H1 (cell line): Measurements from ENCODE around the gene TFRC. TPM values are rescaled to one million over a fixed set of nuclear protein-coding genes. Genes with fewer than 3 reads are reported as not detected.
"Not testable (repeated sequence)": the region's sequence is repeated elsewhere in the genome, so short reads cannot be mapped to it uniquely, and the experiment has no call there.

ENCODE experiments used
- CTCF ChIA-PET: fragments of 300-600 bp; sonication (Branson Sonifier 250); formaldehyde crosslinking; loops from one replicate; lab custom pipeline; 2021; ENCODE audit not compliant: partially characterized antibody; lab: Charles Lee
- POLR2A ChIA-PET: fragments of 300-600 bp; sonication (Branson Sonifier 250); formaldehyde crosslinking; loops from one replicate; lab custom pipeline; 2021; ENCODE audit warnings: inconsistent platforms; ENCODE audit not compliant: partially characterized antibody; lab: Charles Lee
- DNase-seq, 2 experiments: peaks; one replicate each; pipeline versions ENCODE4 v3.0.0 to v3.0.0-alpha.2; 2010 to 2022; ENCODE audit warnings: low spot score in 2 of 2, low read depth in 1 of 2, mixed read lengths in 1 of 2
- FAIRE-seq: peaks from 2 replicates; lab custom pipeline; 2011; peaks lifted over from hg19 to GRCh38; lab: Jason Lieb, UNC
- H2AFZ ChIP-seq: 2 replicates; pipeline ENCODE4 v1.8.1; 2012; ENCODE audit warnings: low read length, inconsistent platforms
- H2AK5ac ChIP-seq: 2 replicates; pipeline ENCODE4 v1.6.1; 2013; ENCODE audit warnings: low read depth, low read length
- H2BK120ac ChIP-seq: replicated peaks from 2 replicates; pipeline ENCODE3; 2013; ENCODE audit warnings: low read depth, low read length, inconsistent platforms
- H2BK12ac ChIP-seq: 2 replicates; pipeline ENCODE4 v1.6.1; 2013; ENCODE audit warnings: low read depth, low read length
- H2BK15ac ChIP-seq: 2 replicates; pipeline ENCODE4 v1.6.1; 2013; ENCODE audit warnings: low read length
- H2BK20ac ChIP-seq: 2 replicates; pipeline ENCODE4 v1.6.1; 2013; ENCODE audit warnings: low read length
- H2BK5ac ChIP-seq: 2 replicates; pipeline ENCODE4 v1.6.1; 2013; ENCODE audit warnings: low read depth, low read length
- H3K14ac ChIP-seq: 2 replicates; pipeline ENCODE4 v1.6.1; 2013; ENCODE audit warnings: inconsistent platforms; ENCODE audit not compliant: insufficient read length
- H3K18ac ChIP-seq: 2 replicates; pipeline ENCODE4 v1.6.1; 2013; ENCODE audit warnings: low read length; ENCODE audit errors: extremely low read depth
- H3K23ac ChIP-seq: 2 replicates; pipeline ENCODE4 v1.6.1; 2013; ENCODE audit warnings: inconsistent platforms; ENCODE audit not compliant: insufficient read length
- H3K23me2 ChIP-seq: 2 replicates; pipeline ENCODE4 v1.6.1; 2013; ENCODE audit warnings: low read depth, low read length
- H3K27ac ChIP-seq: 2 replicates; pipeline ENCODE4 v1.6.1; 2011; ENCODE audit warnings: low read depth, low read length, inconsistent platforms
- H3K27me3 ChIP-seq, 4 experiments: replicated peaks in 1 of 4; 1 replicate in 1 of 4; 2 replicates in 3 of 4; pipeline versions ENCODE4 v1.6.1 to v1.8.1; 2011 to 2013; ENCODE audit warnings: low read length in 3 of 4, mild to moderate bottlenecking in 3 of 4, inconsistent platforms in 2 of 4, mixed read lengths in 2 of 4, moderate library complexity in 1 of 4; ENCODE audit not compliant: control insufficient read depth in 3 of 4, insufficient read depth in 3 of 4; ENCODE audit errors: extremely low read depth in 1 of 4
- H3K36me3 ChIP-seq, 4 experiments: 2 replicates each; pipeline versions ENCODE4 v1.6.1 to v1.8.1; 2011 to 2013; ENCODE audit warnings: mild to moderate bottlenecking in 4 of 4, low read length in 3 of 4, moderate library complexity in 2 of 4, control low read depth in 1 of 4, inconsistent platforms in 1 of 4; ENCODE audit not compliant: insufficient read depth in 4 of 4, control insufficient read depth in 2 of 4
- H3K4ac ChIP-seq: replicated peaks from 2 replicates; pipeline ENCODE3; 2013; ENCODE audit warnings: low read length, low read depth, mixed read lengths, inconsistent platforms; ENCODE audit not compliant: insufficient read length
- H3K4me1 ChIP-seq, 4 experiments: replicated peaks in 1 of 4; 1 replicate in 1 of 4; 2 replicates in 3 of 4; pipeline versions ENCODE4 v1.6.1 to v1.8.1; 2011 to 2013; ENCODE audit warnings: low read length in 3 of 4, inconsistent platforms in 2 of 4, mixed read lengths in 1 of 4; ENCODE audit not compliant: insufficient read depth in 4 of 4, control insufficient read depth in 3 of 4
- H3K4me2 ChIP-seq, 2 experiments: 2 replicates each; pipeline versions ENCODE4 v1.6.1 to v1.8.1; 2011 to 2013; ENCODE audit warnings: low read depth in 2 of 2, low read length in 2 of 2, control low read depth in 1 of 2, inconsistent platforms in 1 of 2, mild to moderate bottlenecking in 1 of 2; ENCODE audit not compliant: insufficient read depth in 1 of 2
- H3K4me3 ChIP-seq, 4 experiments: fragments of 200-600, 300-600 bp in 1 of 4; sonication (generic), shearing (Covaris generic), sonication (Bioruptor Twin) in 1 of 4; 2 replicates each; pipeline versions ENCODE4 v1.5.1 to v1.8.1; 2011 to 2016; ENCODE audit warnings: low read length in 4 of 4, low read depth in 3 of 4, control low read depth in 2 of 4, inconsistent platforms in 2 of 4, mild to moderate bottlenecking in 2 of 4, mixed read lengths in 1 of 4, moderate library complexity in 1 of 4; ENCODE audit not compliant: insufficient read depth in 2 of 4; ENCODE audit errors: extremely low read depth in 1 of 4
- H3K56ac ChIP-seq: replicated peaks from 2 replicates; pipeline ENCODE3; 2013; ENCODE audit warnings: low read depth, mild to moderate bottlenecking, mixed read lengths, low read length, inconsistent platforms; ENCODE audit not compliant: insufficient read length
- H3K79me1 ChIP-seq: 2 replicates; pipeline ENCODE4 v1.6.1; 2013; ENCODE audit warnings: low read depth, low read length, control low read depth
- H3K79me2 ChIP-seq, 2 experiments: 2 replicates each; pipeline versions ENCODE4 v1.6.1 to v1.8.1; 2012 to 2013; ENCODE audit warnings: low read length in 2 of 2, mild to moderate bottlenecking in 2 of 2, inconsistent platforms in 1 of 2; ENCODE audit not compliant: insufficient read depth in 2 of 2, control insufficient read depth in 1 of 2
- H3K9ac ChIP-seq, 4 experiments: replicated peaks in 1 of 4; 1 replicate in 1 of 4; 2 replicates in 3 of 4; pipeline versions ENCODE4 v1.6.1 to v1.8.1; 2011 to 2013; ENCODE audit warnings: low read depth in 3 of 4, low read length in 3 of 4, control low read depth in 2 of 4, mild to moderate bottlenecking in 2 of 4, moderate library complexity in 2 of 4, inconsistent platforms in 1 of 4; ENCODE audit errors: extremely low read depth in 1 of 4
- H3K9me3 ChIP-seq, 2 experiments: 2 replicates each; pipeline versions ENCODE4 v1.6.1 to v1.8.1; 2012 to 2013; ENCODE audit warnings: mild to moderate bottlenecking in 2 of 2, moderate library complexity in 2 of 2, control low read depth in 1 of 2, inconsistent platforms in 1 of 2, low read depth in 1 of 2, low read length in 1 of 2, mixed read lengths in 1 of 2; ENCODE audit not compliant: insufficient read depth in 2 of 2
- H4K20me1 ChIP-seq, 2 experiments: replicated peaks in 1 of 2; 2 replicates each; pipeline versions ENCODE3 to v1.8.1; 2011 to 2013; ENCODE audit warnings: inconsistent platforms in 2 of 2, low read length in 2 of 2, mild to moderate bottlenecking in 1 of 2; ENCODE audit not compliant: insufficient read depth in 2 of 2, control insufficient read depth in 1 of 2
- H4K5ac ChIP-seq: 2 replicates; pipeline ENCODE4 v1.6.1; 2013; ENCODE audit warnings: low read length, low read depth, mixed read lengths, inconsistent platforms; ENCODE audit not compliant: insufficient read length
- H4K8ac ChIP-seq: 2 replicates; pipeline ENCODE4 v1.8.0; 2013; ENCODE audit warnings: mild to moderate bottlenecking, moderate library complexity, low read length, inconsistent platforms; ENCODE audit not compliant: insufficient read depth; ENCODE audit errors: extremely low read depth
- H4K91ac ChIP-seq: replicated peaks from 2 replicates; pipeline ENCODE3; 2013; ENCODE audit warnings: low read length, mixed read lengths, inconsistent platforms; ENCODE audit not compliant: insufficient read length
- WGBS, 2 experiments: shearing (Covaris generic) in 1 of 2; methylation state at CpG; one replicate each; pipeline versions ENCODE4 v1.1.6 to v1.1.7; 2013 to 2015; ENCODE audit warnings: low lambda C conversion rate in 2 of 2, mixed read lengths in 2 of 2, inconsistent platforms in 1 of 2, low coverage in 1 of 2, missing lambda C conversion rate in 1 of 2; ENCODE audit not compliant: insufficient replicate concordance in 2 of 2, insufficient coverage in 1 of 2, insufficient read length in 1 of 2; ENCODE audit errors: extremely low coverage in 1 of 2, missing lambda C conversion rate in 1 of 2; 5-methylcytosine and 5-hydroxymethylcytosine counted together
- polyA plus RNA-seq, 7 experiments: library from polyadenylated mRNA; depleted of rRNA in 3 of 7; stranded (reverse) in 5 of 7; unstranded in 2 of 7; fragments of >200 nt in 5 of 7; fragments of 200-250 nt in 2 of 7; gene quantifications; 1 replicate in 5 of 7; 2 replicates in 1 of 7; 4 replicates in 1 of 7; pipeline versions ENCODE4 v1.2.1 to v1.2.3, GENCODE V29; 2011 to 2013; ENCODE audit warnings: missing spikeins in 2 of 7, mixed read lengths in 2 of 7
- total RNA-seq: library from RNA; stranded (reverse); fragmentation: NEBNext Ultra II Directional; extraction: Animal tissue kit (Norgen Biotek cat#: 25700); gene quantifications from 2 replicates; pipeline ENCODE4 v1.2.1, GENCODE V29; 2021

The TFRC gene
- total and polyA plus RNA-seq, 2 of the 8 experiments (the other 6 are each of a cell fraction or from before 2014, with no cell fraction given) = 67.3 to 161 TPM

GRCh38 chr3:196098365-196098980 lies 16.6 kb upstream of the TFRC start:
- 59% methylated on average over 7 of the region's 8 CpGs; no CpG with 5 or more reads in 1 of the 2 experiments for WGBS, 2 experiments

More at GRCh38 chr3:196098365-196098980, 16.6 kb upstream of the TFRC start:
- H3K4me3 ChIP-seq, H3K79me2 ChIP-seq, H3K4me1 ChIP-seq, H3K23ac ChIP-seq, H2BK120ac ChIP-seq, H3K18ac ChIP-seq, H3K36me3 ChIP-seq, H3K79me1 ChIP-seq, DNase-seq, H3K9ac ChIP-seq, H2BK5ac ChIP-seq, H3K23me2 ChIP-seq, H2AK5ac ChIP-seq, H3K14ac ChIP-seq, H2BK15ac ChIP-seq, H2AFZ ChIP-seq, H3K56ac ChIP-seq, H3K4ac ChIP-seq, H2BK20ac ChIP-seq, FAIRE-seq, H3K4me2 ChIP-seq, H4K91ac ChIP-seq, H4K5ac ChIP-seq, H3K27ac ChIP-seq, H3K9me3 ChIP-seq, H3K27me3 ChIP-seq, H4K20me1 ChIP-seq, H2BK12ac ChIP-seq, H4K8ac ChIP-seq: not testable (repeated sequence)
- CTCF ChIA-PET = interaction anchor here (0.6 to 0.7 kb wide), 3 partner anchors 44 to 143 kb away, joined by 3 to 5 read pairs (median 3); no protein-coding TSS in a partner anchor
- POLR2A ChIA-PET = interaction anchor here (0.6 to 0.8 kb wide), 2 partner anchors 11 to 16 kb away, joined by 3 read pairs; no protein-coding TSS in a partner anchor
